Measurements from ENCODE around the gene TTLL5. TPM values are rescaled to one million over a fixed set of nuclear protein-coding genes. Genes with fewer than 3 reads are reported as not detected.

TTLL5 gene
- total and polyA plus RNA-seq, 2 of the 4 experiments (the other 2 are of a cell fraction): 11.9 to 16.7 TPM

DNA sequence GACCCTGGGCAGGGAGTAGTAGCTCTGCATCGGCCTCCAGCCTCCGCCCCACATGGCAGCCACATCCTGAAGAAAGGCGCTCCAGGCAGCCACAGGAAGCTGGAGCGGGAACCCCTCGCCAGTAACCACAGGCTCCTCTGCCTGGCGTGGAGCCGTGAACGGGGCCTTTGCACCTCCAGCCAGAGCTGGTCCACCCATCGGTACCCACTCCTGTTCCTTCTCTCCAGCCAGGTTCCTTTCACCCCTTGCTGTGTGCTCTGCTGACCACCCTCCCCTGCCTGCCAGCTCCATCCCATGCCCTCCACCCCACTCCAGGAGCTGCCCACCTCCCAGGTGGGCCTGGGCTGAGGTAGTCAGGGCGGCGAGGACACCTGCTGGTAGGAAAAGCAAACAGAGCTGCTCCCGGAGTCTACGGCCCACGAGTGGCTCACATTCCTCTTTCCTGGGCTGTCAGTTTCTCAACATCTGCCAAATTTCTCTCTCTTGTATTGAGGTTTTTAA lies 318.1 kb downstream of the TTLL5 start:
- Histone ChIP-seq H2AK5ac (ENCODE audit: low read depth, low read length) (no peak overlapping the region), H4K5ac (ENCODE audit: low read depth, low read length) (no peak overlapping the region), H3K79me1 (ENCODE audit: low read depth in 1 of 2, low read length in 2 of 2) (no peaks in the 10 kb centered on the region), H3K9ac (ENCODE audit: low read depth, low read length) (no peak overlapping the region), H3K23ac (ENCODE audit: low read depth, low read length) (no peak overlapping the region), H4K8ac (ENCODE audit: low read depth in 2 of 2, low read length in 2 of 2) (no peak overlapping the region), H3K4me1 (ENCODE audit: control insufficient read depth, insufficient read depth, low read length) (peaks cover 7% of the 10 kb centered on the region; the same call in 1 of the 2 replicates), H3K4ac (ENCODE audit: low read depth, low read length) (no peak overlapping the region), H3K9me3 (ENCODE audit: control insufficient read depth, insufficient read depth, low read length) (no peaks in the 10 kb centered on the region), H3K14ac (replicated peaks; ENCODE audit: low read depth, low read length) (no peak overlapping the region), H3K36me3 (ENCODE audit: control insufficient read depth, insufficient read depth, low read length) (no peaks in the 10 kb centered on the region), H2AFZ (replicated peaks; ENCODE audit: low read length, poor library complexity) (no peak overlapping the region), H3K4me3 (ENCODE audit: insufficient read depth, low read depth, low read length) (no peak overlapping the region), H2AK9ac (replicated peaks; ENCODE audit: low read depth, low read length, poor library complexity) (peak overlapping the region; percentile 30), H3K27me3 (ENCODE audit: control insufficient read depth, insufficient read depth, low read length) (no peaks in the 10 kb centered on the region; the same call in none of the 2 replicates), H2BK5ac (ENCODE audit: low read depth, low read length, poor library complexity, severe bottlenecking) (no peak overlapping the region), H3K27ac (ENCODE audit: insufficient read depth, low read length) (no peak overlapping the region), H4K91ac (ENCODE audit: insufficient read depth, low read depth, low read length) (no peak overlapping the region), H2BK15ac (ENCODE audit: low read depth, low read length) (no peak overlapping the region), H3K18ac (ENCODE audit: low read depth, low read length) (no peak overlapping the region), H3K56ac (ENCODE audit: extremely low read depth, insufficient read depth, low read length) (no peak overlapping the region), H2BK120ac (ENCODE audit: low read depth, low read length) (no peak overlapping the region), H4K20me1 (ENCODE audit: insufficient read depth, low read length) (no peaks in the 10 kb centered on the region), H3K9me1 (ENCODE audit: insufficient read depth, low read length) (no peaks in the 10 kb centered on the region), H2BK20ac (ENCODE audit: low read depth, low read length) (no peak overlapping the region), H3K4me2 (ENCODE audit: low read depth, low read length) (no peak overlapping the region)
- in situ Hi-C loops (cut with MboI; ENCODE audit: low sequenced_read_pairs): loop anchor here (25.0 kb wide), 1 partner anchor 1083 kb away; no protein-coding TSS in a partner anchor
- ChIA-PET POLR2A (ENCODE audit: unreplicated experiment) (no interaction called here), CTCF (interaction anchor here (0.6 to 5.3 kb wide), 7 partner anchors 15 to 281 kb away, joined by 3 to 63 read pairs (median 5); no protein-coding TSS in a partner anchor)
- DNase-seq: peak; percentile 38
- BruUV-seq (replicated peaks): no TSS peak
- intact Hi-C loops (cut with micrococcal nuclease): no loop called here
- dilution Hi-C loops (cut with HindIII; ENCODE audit: low sequenced_read_pairs, unreplicated experiment): no loop called here
- ATAC-seq (ENCODE audit: low read depth): no peak
- 65% methylated on average over 8 of the region's 14 CpGs; no CpG with 5 or more reads in 1 of the 2 experiments for WGBS, 2 experiments (ENCODE audit: extremely low coverage in 2 of 2, insufficient read length in 1 of 2)
- TF ChIP-seq, protein P1, sequence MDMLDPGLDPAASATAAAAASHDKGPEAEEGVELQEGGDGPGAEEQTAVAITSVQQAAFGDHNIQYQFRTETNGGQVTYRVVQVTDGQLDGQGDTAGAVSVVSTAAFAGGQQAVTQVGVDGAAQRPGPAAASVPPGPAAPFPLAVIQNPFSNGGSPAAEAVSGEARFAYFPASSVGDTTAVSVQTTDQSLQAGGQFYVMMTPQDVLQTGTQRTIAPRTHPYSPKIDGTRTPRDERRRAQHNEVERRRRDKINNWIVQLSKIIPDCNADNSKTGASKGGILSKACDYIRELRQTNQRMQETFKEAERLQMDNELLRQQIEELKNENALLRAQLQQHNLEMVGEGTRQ (IDR thresholded peaks at IDR 0.05; ENCODE audit: low read depth, low read length): no peak
- TF ChIP-seq RCOR1 (IDR thresholded peaks at IDR 0.05; ENCODE audit: insufficient replicate concordance, low read length) (no peak), NFE2L2 (IDR thresholded peaks at IDR 0.05; ENCODE audit: low read depth, low read length) (no peak), BHLHE40 (IDR thresholded peaks at IDR 0.05; ENCODE audit: low read depth, low read length) (no peak), MXI1 (IDR thresholded peaks at IDR 0.05; ENCODE audit: borderline replicate concordance, low read depth, low read length) (no peak), POLR2A (IDR thresholded peaks at IDR 0.05; ENCODE audit: low read depth, low read length) (no peak), SMC3 (IDR thresholded peaks at IDR 0.05; ENCODE audit: low read depth, low read length) (peak; percentile 65), RAD21 (IDR thresholded peaks at IDR 0.05; ENCODE audit: low read length) (peak; percentile 68), MAZ (IDR thresholded peaks at IDR 0.05; ENCODE audit: borderline replicate concordance, low read depth, low read length) (no peak), MAFK (IDR thresholded peaks at IDR 0.05; ENCODE audit: low read depth, low read length) (no peak), CHD1 (IDR thresholded peaks at IDR 0.05; ENCODE audit: low read depth, low read length) (no peak), FOS (IDR thresholded peaks at IDR 0.05; ENCODE audit: low read depth, low read length) (no peak), CEBPB (IDR thresholded peaks at IDR 0.05; ENCODE audit: low read depth, low read length) (no peak), RFX5 (IDR thresholded peaks at IDR 0.05; ENCODE audit: low read depth, low read length) (no peak)
- TF ChIP-seq, protein P2, sequence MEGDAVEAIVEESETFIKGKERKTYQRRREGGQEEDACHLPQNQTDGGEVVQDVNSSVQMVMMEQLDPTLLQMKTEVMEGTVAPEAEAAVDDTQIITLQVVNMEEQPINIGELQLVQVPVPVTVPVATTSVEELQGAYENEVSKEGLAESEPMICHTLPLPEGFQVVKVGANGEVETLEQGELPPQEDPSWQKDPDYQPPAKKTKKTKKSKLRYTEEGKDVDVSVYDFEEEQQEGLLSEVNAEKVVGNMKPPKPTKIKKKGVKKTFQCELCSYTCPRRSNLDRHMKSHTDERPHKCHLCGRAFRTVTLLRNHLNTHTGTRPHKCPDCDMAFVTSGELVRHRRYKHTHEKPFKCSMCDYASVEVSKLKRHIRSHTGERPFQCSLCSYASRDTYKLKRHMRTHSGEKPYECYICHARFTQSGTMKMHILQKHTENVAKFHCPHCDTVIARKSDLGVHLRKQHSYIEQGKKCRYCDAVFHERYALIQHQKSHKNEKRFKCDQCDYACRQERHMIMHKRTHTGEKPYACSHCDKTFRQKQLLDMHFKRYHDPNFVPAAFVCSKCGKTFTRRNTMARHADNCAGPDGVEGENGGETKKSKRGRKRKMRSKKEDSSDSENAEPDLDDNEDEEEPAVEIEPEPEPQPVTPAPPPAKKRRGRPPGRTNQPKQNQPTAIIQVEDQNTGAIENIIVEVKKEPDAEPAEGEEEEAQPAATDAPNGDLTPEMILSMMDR (conservative IDR thresholded peaks at IDR 0.05; ENCODE audit: low read depth, low read length): peak; percentile 60
- TF ChIP-seq, protein P3, sequence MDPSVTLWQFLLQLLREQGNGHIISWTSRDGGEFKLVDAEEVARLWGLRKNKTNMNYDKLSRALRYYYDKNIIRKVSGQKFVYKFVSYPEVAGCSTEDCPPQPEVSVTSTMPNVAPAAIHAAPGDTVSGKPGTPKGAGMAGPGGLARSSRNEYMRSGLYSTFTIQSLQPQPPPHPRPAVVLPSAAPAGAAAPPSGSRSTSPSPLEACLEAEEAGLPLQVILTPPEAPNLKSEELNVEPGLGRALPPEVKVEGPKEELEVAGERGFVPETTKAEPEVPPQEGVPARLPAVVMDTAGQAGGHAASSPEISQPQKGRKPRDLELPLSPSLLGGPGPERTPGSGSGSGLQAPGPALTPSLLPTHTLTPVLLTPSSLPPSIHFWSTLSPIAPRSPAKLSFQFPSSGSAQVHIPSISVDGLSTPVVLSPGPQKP (IDR thresholded peaks at IDR 0.05; ENCODE audit: borderline replicate concordance, low read depth, low read length): no peak
